Endothelial cell of umbilical vein (primary cell): ENCODE measurements around the gene EPAS1. TPM values are rescaled to one million over a fixed set of nuclear protein-coding genes. Genes with fewer than 3 reads are reported as not detected.

ENCODE experiments used
- BruUV-seq: library from RNA; stranded (reverse); fragments of 400-500 nt; replicated peaks from 2 replicates; lab custom pipeline; 2021; lab: Mats Ljungman, UMichigan
- CTCF ChIA-PET: fragments of 300-600, 350-600 bp; sonication (Branson Sonifier 250); formaldehyde crosslinking; loops from one replicate; lab custom pipeline; 2021; ENCODE audit warnings: antibody characterized with exemption, inconsistent platforms; lab: Charles Lee
- POLR2A ChIA-PET: fragments of 300-600, 350-600 bp; sonication (Branson Sonifier 250); formaldehyde crosslinking; loops from one replicate; lab custom pipeline; 2021; ENCODE audit warnings: antibody characterized with exemption, inconsistent platforms; lab: Charles Lee
- DNase-seq: peaks from one replicate; pipeline ENCODE4 v3.0.0-alpha.2; 2011; ENCODE audit warnings: low read depth, low spot score
- FAIRE-seq: peaks from 2 replicates; lab custom pipeline; 2011; peaks lifted over from hg19 to GRCh38; lab: Jason Lieb, UNC
- H2AFZ ChIP-seq: 2 replicates; pipeline ENCODE4 v1.6.0; 2012; ENCODE audit warnings: low read depth, low read length, control low read depth, inconsistent platforms
- H3K27ac ChIP-seq: 2 replicates; pipeline ENCODE4 v1.5.1; 2011; ENCODE audit warnings: low read depth, mild to moderate bottlenecking, control low read depth, low read length, moderate library complexity; ENCODE audit not compliant: insufficient read depth
- H3K27me3 ChIP-seq, 2 experiments: 2 replicates each; pipeline versions ENCODE4 v1.6.0 to v1.6.1; 2011; ENCODE audit warnings: low read length in 2 of 2, mixed read lengths in 1 of 2; ENCODE audit not compliant: control insufficient read depth in 2 of 2, insufficient read depth in 2 of 2
- H3K36me3 ChIP-seq, 2 experiments: 2 replicates in 1 of 2; 3 replicates in 1 of 2; pipeline ENCODE4 v1.5.1; 2011; ENCODE audit warnings: low read length in 2 of 2, mild to moderate bottlenecking in 1 of 2, moderate library complexity in 1 of 2; ENCODE audit not compliant: control insufficient read depth in 2 of 2, insufficient read depth in 2 of 2; ENCODE audit errors: extremely low read depth in 1 of 2
- H3K4me1 ChIP-seq: 3 replicates; pipeline ENCODE4 v1.5.1; 2011; ENCODE audit warnings: mild to moderate bottlenecking, low read length; ENCODE audit not compliant: control insufficient read depth, insufficient read depth; ENCODE audit errors: extremely low read depth
- H3K4me2 ChIP-seq: 2 replicates; pipeline ENCODE4 v1.6.1; 2011; ENCODE audit warnings: low read length, control low read depth, mixed read lengths; ENCODE audit not compliant: insufficient read depth
- H3K4me3 ChIP-seq, 3 experiments: fragments of 200-600 bp in 1 of 3; sonication (generic), shearing (Covaris generic) in 1 of 3; replicated peaks in 1 of 3; 2 replicates each; pipeline ENCODE4 v1.5.1; 2011 to 2016; ENCODE audit warnings: control low read depth in 3 of 3, low read length in 3 of 3, mild to moderate bottlenecking in 2 of 3, inconsistent platforms in 1 of 3, low read depth in 1 of 3, moderate library complexity in 1 of 3; ENCODE audit not compliant: insufficient read depth in 1 of 3
- H3K79me2 ChIP-seq: 2 replicates; pipeline ENCODE4 v1.6.0; 2012; ENCODE audit warnings: low read length, inconsistent platforms; ENCODE audit not compliant: control insufficient read depth, insufficient read depth
- H3K9ac ChIP-seq: replicated peaks from 2 replicates; pipeline ENCODE3; 2011; ENCODE audit warnings: low read length, control low read depth; ENCODE audit not compliant: insufficient read depth; ENCODE audit errors: extremely low read depth
- H3K9me1 ChIP-seq: replicated peaks from 3 replicates; pipeline ENCODE4 v1.6.0; 2011; ENCODE audit warnings: mild to moderate bottlenecking, low read length; ENCODE audit not compliant: control insufficient read depth, insufficient read depth; ENCODE audit errors: extremely low read depth
- H3K9me3 ChIP-seq: replicated peaks from 2 replicates; pipeline ENCODE4 v1.5.1; 2012; ENCODE audit warnings: low read length, inconsistent platforms; ENCODE audit not compliant: control insufficient read depth, insufficient read depth
- H4K20me1 ChIP-seq: replicated peaks from 2 replicates; pipeline ENCODE3; 2011; ENCODE audit warnings: mild to moderate bottlenecking, low read length; ENCODE audit not compliant: control insufficient read depth, insufficient read depth; ENCODE audit errors: extremely low read depth
- EZH2 ChIP-seq: IDR thresholded peaks from 2 replicates; pipeline ENCODE4 v1.6.1; 2012; ENCODE audit warnings: borderline replicate concordance, low read depth, mild to moderate bottlenecking, moderate library complexity, low read length, inconsistent platforms; ENCODE audit not compliant: severe bottlenecking
- FOS ChIP-seq: IDR thresholded peaks from 2 replicates; pipeline ENCODE4 v1.6.1; 2011; ENCODE audit warnings: mild to moderate bottlenecking, low read length, moderate library complexity, borderline replicate concordance; ENCODE audit not compliant: insufficient read depth
- GATA2 ChIP-seq: IDR thresholded peaks from 2 replicates; pipeline ENCODE4 v1.7.0; 2011; ENCODE audit warnings: low read depth, mild to moderate bottlenecking, moderate library complexity, mixed read lengths, low read length; ENCODE audit not compliant: insufficient read length, insufficient read depth
- JUN ChIP-seq: IDR thresholded peaks from 2 replicates; pipeline ENCODE4 v1.6.1; 2011; ENCODE audit warnings: borderline replicate concordance, low read depth; ENCODE audit not compliant: insufficient read length, insufficient read depth
- MYC ChIP-seq: IDR thresholded peaks from one replicate; pipeline ENCODE4 v1.6.1; 2011; ENCODE audit warnings: mild to moderate bottlenecking, low read depth, low read length
- POLR2A ChIP-seq: IDR thresholded peaks from 2 replicates; pipeline ENCODE4 v1.6.1; 2012; ENCODE audit warnings: low read depth, mild to moderate bottlenecking, control low read depth, low read length
- POLR2AphosphoS5 ChIP-seq: IDR thresholded peaks from 2 replicates; pipeline ENCODE4 v1.6.1; 2012; ENCODE audit warnings: low read depth, mild to moderate bottlenecking, control low read depth, low read length, moderate library complexity; ENCODE audit not compliant: insufficient read depth
- dilution Hi-C: fragments of 300-500 bp; cut with MboI; formaldehyde crosslinking; loops from one replicate; pipeline ENCODE4 v1.15.0; 2019; ENCODE audit warnings: low sequenced_read_pairs; ENCODE audit not compliant: extremely low pct_ligation_motif_present
- intact Hi-C: fragments of 100-400 bp; cut with micrococcal nuclease; formaldehyde crosslinking; loops from one replicate; pipeline ENCODE4 v1.10.0; 2022
- polyA plus RNA-seq, 4 experiments: library from polyadenylated mRNA; depleted of rRNA in 3 of 4; stranded (reverse) in 3 of 4; unstranded in 1 of 4; fragments of >200 nt; gene quantifications; 2 replicates each; pipeline versions ENCODE4 v1.2.1 to v1.2.3, GENCODE V29; 2011 to 2012; ENCODE audit warnings: missing spikeins in 1 of 4
- total RNA-seq: library from RNA; stranded (reverse); gene quantifications from 2 replicates; pipeline ENCODE4 v1.2.3, GENCODE V29; 2021
- TF ChIP-seq, protein P1 (sequence below): IDR thresholded peaks from 2 replicates; pipeline ENCODE4 v1.6.1; 2011; ENCODE audit not compliant: insufficient read depth, insufficient read length
- TF ChIP-seq, protein P2 (sequence below), 2 donors: IDR thresholded peaks; 1 replicate in 1 of 2; 2 replicates in 1 of 2; pipeline ENCODE4 v1.5.1; 2011; ENCODE audit warnings: low read length in 2 of 2, mild to moderate bottlenecking in 2 of 2, moderate library complexity in 2 of 2, control low read depth in 1 of 2, inconsistent platforms in 1 of 2, low read depth in 1 of 2; ENCODE audit not compliant: insufficient read depth in 1 of 2; ENCODE audit errors: extremely low read depth in 1 of 2

Gene EPAS1
- total and polyA plus RNA-seq, 2 donors (not counting 3 experiments of a cell fraction or from before 2014, with no cell fraction given) = 229 to 374 TPM

DNA sequence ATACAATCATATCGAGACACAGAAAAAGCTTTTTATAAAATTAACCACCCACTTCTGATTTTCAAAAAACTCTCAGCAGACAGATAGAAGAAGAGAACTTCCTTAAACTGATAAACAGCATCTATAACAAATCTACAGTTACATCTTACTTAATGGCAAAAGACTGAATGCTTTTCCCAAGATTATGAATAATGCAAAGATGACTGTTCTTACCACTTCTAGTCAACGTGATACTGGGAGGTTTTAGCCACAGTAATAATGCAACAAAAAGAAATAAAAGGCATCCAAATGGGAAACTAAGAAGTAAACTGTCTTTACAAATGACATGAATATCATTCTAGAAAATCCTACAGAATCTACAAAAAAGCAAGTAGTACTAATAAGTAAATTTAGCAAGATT lies 124.2 kb downstream of the EPAS1 start:
- dilution Hi-C loops = no loop called here
- intact Hi-C loops = no loop called here

More for the DNA sequence above, 124.2 kb downstream of the EPAS1 start:
- TF ChIP-seq FOS = no peak
- no peak for TF ChIP-seq POLR2A
- TF ChIP-seq, protein P1, sequence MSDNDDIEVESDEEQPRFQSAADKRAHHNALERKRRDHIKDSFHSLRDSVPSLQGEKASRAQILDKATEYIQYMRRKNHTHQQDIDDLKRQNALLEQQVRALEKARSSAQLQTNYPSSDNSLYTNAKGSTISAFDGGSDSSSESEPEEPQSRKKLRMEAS = no peak
- no peak for TF ChIP-seq GATA2
- TF ChIP-seq MYC = no peak
- TF ChIP-seq JUN = no peak
- TF ChIP-seq, protein P2, sequence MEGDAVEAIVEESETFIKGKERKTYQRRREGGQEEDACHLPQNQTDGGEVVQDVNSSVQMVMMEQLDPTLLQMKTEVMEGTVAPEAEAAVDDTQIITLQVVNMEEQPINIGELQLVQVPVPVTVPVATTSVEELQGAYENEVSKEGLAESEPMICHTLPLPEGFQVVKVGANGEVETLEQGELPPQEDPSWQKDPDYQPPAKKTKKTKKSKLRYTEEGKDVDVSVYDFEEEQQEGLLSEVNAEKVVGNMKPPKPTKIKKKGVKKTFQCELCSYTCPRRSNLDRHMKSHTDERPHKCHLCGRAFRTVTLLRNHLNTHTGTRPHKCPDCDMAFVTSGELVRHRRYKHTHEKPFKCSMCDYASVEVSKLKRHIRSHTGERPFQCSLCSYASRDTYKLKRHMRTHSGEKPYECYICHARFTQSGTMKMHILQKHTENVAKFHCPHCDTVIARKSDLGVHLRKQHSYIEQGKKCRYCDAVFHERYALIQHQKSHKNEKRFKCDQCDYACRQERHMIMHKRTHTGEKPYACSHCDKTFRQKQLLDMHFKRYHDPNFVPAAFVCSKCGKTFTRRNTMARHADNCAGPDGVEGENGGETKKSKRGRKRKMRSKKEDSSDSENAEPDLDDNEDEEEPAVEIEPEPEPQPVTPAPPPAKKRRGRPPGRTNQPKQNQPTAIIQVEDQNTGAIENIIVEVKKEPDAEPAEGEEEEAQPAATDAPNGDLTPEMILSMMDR (IDR thresholded peaks at IDR 0.05; ENCODE audit: extremely low read depth in 1 of 2, insufficient read depth in 1 of 2, low read depth in 1 of 2, low read length in 2 of 2) = no peak
- no peak for TF ChIP-seq EZH2
- TF ChIP-seq POLR2AphosphoS5 = no peak
- POLR2A ChIA-PET = no interaction called here
- BruUV-seq = no TSS peak
- Histone ChIP-seq H3K9ac (no peak overlapping the region), H3K4me3 (no peak overlapping the region), H3K4me2 (no peak overlapping the region), H3K27ac (no peak overlapping the region), H3K27me3 (no peaks in the 10 kb centered on the region), H4K20me1 (no peaks in the 10 kb centered on the region), H2AFZ (no peak overlapping the region), H3K4me1 (no peaks in the 10 kb centered on the region), H3K9me1 (no peaks in the 10 kb centered on the region), H3K79me2 (no peaks in the 10 kb centered on the region), H3K9me3 (no peaks in the 10 kb centered on the region), H3K36me3 (no peaks in the 10 kb centered on the region)
- FAIRE-seq = no peak
- DNase-seq = no peak
- CTCF ChIA-PET = no interaction called here
